IPS-20b (cell line): ENCODE data around the gene MYOM1.
"Not testable (repeated sequence)": the region's sequence is repeated elsewhere in the genome, so short reads cannot be mapped to it uniquely, and the experiment has no call there.

Experiments used
- H3K27ac ChIP-seq: one replicate; pipeline ENCODE4 v1.5.1; 2013; ENCODE audit warnings: low read length
- H3K27me3 ChIP-seq: 2 replicates; pipeline ENCODE4 v1.6.1; 2013; ENCODE audit warnings: mild to moderate bottlenecking, low read length, inconsistent platforms; ENCODE audit not compliant: insufficient read depth
- H3K36me3 ChIP-seq: 2 replicates; pipeline ENCODE4 v1.6.1; 2013; ENCODE audit warnings: low read depth, mild to moderate bottlenecking, inconsistent platforms, low read length, moderate library complexity; ENCODE audit not compliant: insufficient read depth
- H3K4me1 ChIP-seq: 2 replicates; pipeline ENCODE4 v1.6.1; 2013; ENCODE audit warnings: mild to moderate bottlenecking, control low read depth, inconsistent platforms, low read length, moderate library complexity; ENCODE audit not compliant: insufficient read depth
- H3K4me3 ChIP-seq: 2 replicates; pipeline ENCODE4 v1.5.1; 2013; ENCODE audit warnings: mild to moderate bottlenecking, low read length, inconsistent platforms
- H3K9ac ChIP-seq: 2 replicates; pipeline ENCODE4 v1.6.1; 2013; ENCODE audit warnings: low read depth, mild to moderate bottlenecking, inconsistent platforms, low read length, moderate library complexity
- H3K9me3 ChIP-seq: 2 replicates; pipeline ENCODE4 v1.6.1; 2013; ENCODE audit warnings: mild to moderate bottlenecking, low read depth, low read length, inconsistent platforms; ENCODE audit not compliant: insufficient read depth

Gene MYOM1

DNA sequence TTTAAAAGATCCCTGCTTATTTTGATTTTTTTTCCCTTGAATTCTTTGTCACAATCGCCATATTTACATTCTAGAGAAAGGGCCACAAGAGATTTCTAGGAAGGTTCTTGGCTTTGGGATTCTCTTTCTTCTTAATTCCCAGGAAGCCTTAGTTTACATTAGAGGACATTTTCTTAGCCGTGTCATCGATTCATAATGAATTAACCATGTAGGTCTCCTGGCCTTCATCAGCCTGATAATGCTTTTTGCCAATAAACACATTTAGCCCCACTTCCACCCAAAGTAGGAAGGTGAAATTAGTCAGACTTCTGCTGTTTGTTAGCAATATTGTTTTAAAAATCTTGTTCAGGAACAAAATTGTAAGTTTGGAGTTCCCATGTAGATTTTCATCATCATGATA lies 135.6 kb downstream of the MYOM1 start:
- no peaks in the 10 kb centered on the region for H3K27me3 ChIP-seq
- no peak overlapping the region for H3K27ac ChIP-seq
- H3K9ac ChIP-seq = no peak overlapping the region
- no peak overlapping the region for H3K4me3 ChIP-seq
- H3K9me3 ChIP-seq = no peaks in the 10 kb centered on the region
- H3K4me1 ChIP-seq = peaks cover 9% of the 10 kb centered on the region
- no peaks in the 10 kb centered on the region for H3K36me3 ChIP-seq

GRCh38 chr18:3083766-3084165 lies 136.0 kb downstream of the MYOM1 start:
- Histone ChIP-seq H3K9me3 (no peaks in the 10 kb centered on the region), H3K9ac (no peak overlapping the region), H3K4me1 (peaks cover 9% of the 10 kb centered on the region), H3K4me3 (no peak overlapping the region), H3K36me3 (no peaks in the 10 kb centered on the region), H3K27me3 (no peaks in the 10 kb centered on the region), H3K27ac (no peak overlapping the region)

- Histone ChIP-seq H3K4me3 (no peak overlapping the region), H3K9ac (no peak overlapping the region), H3K36me3 (no peaks in the 10 kb centered on the region), H3K27ac (no peak overlapping the region), H3K9me3 (no peaks in the 10 kb centered on the region), H3K4me1 (peaks cover 4% of the 10 kb centered on the region; the same call in 1 of the 2 replicates), H3K27me3 (no peaks in the 10 kb centered on the region)
Measured at GRCh38 chr18:3081584-3081991, 138.2 kb downstream of the MYOM1 start.

GRCh38 chr18:3079653-3080052 lies 140.1 kb downstream of the MYOM1 start:
- H3K27ac ChIP-seq = no peak overlapping the region
- H3K4me3 ChIP-seq = no peak overlapping the region
- H3K9ac ChIP-seq = no peak overlapping the region
- H3K9me3 ChIP-seq = no peaks in the 10 kb centered on the region
- no peaks in the 10 kb centered on the region for H3K27me3 ChIP-seq
- no peaks in the 10 kb centered on the region for H3K36me3 ChIP-seq
- H3K4me1 ChIP-seq = peaks cover 14% of the 10 kb centered on the region

- Histone ChIP-seq H3K4me3 (no peak overlapping the region), H3K9me3 (no peaks in the 10 kb centered on the region), H3K4me1 (peaks cover 9% of the 10 kb centered on the region; the same call in 1 of the 2 replicates), H3K27ac (no peak overlapping the region), H3K9ac (no peak overlapping the region), H3K36me3 (no peaks in the 10 kb centered on the region), H3K27me3 (no peaks in the 10 kb centered on the region)
Measured at GRCh38 chr18:3075491-3075890, 144.3 kb downstream of the MYOM1 start.

DNA sequence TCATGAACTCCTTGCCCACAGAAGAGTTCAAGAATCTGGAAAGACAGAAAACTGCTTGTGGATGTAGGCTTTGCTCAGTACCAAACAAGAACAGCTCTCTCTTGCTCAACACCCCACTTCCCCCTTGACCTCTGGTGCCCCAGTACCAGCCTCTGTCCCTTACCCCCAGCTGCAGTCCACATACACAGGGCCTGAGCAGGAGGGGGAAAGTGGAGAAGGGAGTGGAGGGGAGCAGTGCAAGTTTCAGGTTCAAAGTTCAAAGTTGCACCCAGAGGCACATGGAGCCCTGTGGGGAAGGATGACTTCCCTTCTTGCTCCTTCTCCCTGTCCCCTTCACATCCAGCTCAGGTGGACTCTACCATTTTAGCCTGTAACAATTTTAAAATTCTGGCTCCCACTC lies 145.7 kb downstream of the MYOM1 start:
- Histone ChIP-seq H3K9me3 (no peaks in the 10 kb centered on the region), H3K4me1 (peaks cover 9% of the 10 kb centered on the region; the same call in 1 of the 2 replicates), H3K9ac (no peak overlapping the region), H3K36me3 (no peaks in the 10 kb centered on the region), H3K27ac (no peak overlapping the region), H3K4me3 (no peak overlapping the region), H3K27me3 (no peaks in the 10 kb centered on the region)

GRCh38 chr18:3073353-3073752 lies 146.4 kb downstream of the MYOM1 start:
- not testable (repeated sequence) for H3K9ac ChIP-seq, H3K4me3 ChIP-seq, H3K9me3 ChIP-seq, H3K36me3 ChIP-seq, H3K27ac ChIP-seq, H3K27me3 ChIP-seq, H3K4me1 ChIP-seq

GRCh38 chr18:3071676-3072075 lies 148.1 kb downstream of the MYOM1 start:
- no peaks in the 10 kb centered on the region for H3K27me3 ChIP-seq
- no peaks in the 10 kb centered on the region for H3K36me3 ChIP-seq
- H3K4me3 ChIP-seq = no peak overlapping the region
- H3K4me1 ChIP-seq = peaks cover 9% of the 10 kb centered on the region; the same call in 1 of the 2 replicates
- no peak overlapping the region for H3K9ac ChIP-seq
- H3K9me3 ChIP-seq = no peaks in the 10 kb centered on the region
- H3K27ac ChIP-seq = no peak overlapping the region

DNA sequence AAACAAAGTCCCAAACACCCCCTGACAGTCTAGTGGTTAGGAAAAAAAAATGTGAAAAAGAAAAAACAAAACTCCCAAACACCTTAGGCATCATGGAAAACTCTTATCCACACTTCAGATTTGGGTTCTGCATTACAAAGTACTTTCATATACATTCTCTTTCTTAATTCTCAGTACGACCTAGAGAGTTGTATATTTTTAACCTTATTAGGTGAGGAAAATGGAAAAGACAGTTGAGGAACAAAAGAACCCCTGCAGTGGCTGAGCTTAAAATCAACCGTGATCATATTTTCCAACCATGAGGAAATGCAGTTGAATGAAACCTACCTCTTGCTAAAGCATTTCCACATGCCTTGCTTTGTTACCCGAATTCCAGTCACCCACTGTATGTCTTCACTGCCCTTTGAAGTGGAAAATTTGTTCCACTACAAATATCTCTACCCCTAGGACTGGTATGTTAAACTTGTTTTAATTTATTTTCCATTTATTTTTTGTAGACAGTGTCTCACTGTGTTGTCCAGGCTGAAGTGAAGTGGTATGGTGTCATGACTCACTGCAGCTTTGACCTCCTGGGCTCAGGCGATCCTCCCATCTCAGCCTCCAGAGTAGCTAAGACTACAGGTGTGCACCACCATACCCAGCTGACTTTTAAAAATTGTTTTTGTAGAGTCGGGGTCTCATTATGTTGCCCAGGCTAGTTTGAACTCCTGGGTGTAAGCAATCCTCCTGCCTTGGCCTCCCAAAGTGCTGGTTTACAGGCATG lies 149.9 kb downstream of the MYOM1 start:
- Histone ChIP-seq H3K9me3 (no peaks in the 10 kb centered on the region), H3K4me1 (no peaks in the 10 kb centered on the region), H3K4me3 (no peak overlapping the region), H3K27me3 (no peaks in the 10 kb centered on the region), H3K27ac (no peak overlapping the region), H3K9ac (no peak overlapping the region), H3K36me3 (no peaks in the 10 kb centered on the region)

DNA sequence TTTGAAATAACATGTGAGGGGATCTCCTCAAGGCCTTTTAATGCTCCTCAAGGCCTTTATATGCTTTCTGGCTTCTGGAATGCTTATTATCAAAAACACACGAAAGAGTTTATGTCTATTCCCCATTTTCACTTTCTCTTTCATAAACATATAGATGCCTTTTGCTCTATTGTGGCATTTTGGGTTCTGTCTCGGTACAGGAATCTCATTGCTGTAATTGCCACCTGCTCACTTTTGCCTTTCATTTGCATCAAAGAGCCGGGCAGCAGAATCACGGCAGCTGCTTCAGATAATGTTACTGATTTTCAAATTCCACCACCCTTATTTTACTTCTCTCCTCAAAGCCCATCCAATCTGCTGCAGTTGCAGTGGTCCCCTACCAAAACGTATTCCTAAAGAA lies 152.0 kb downstream of the MYOM1 start:
- no peaks in the 10 kb centered on the region for H3K9me3 ChIP-seq
- H3K4me1 ChIP-seq = no peaks in the 10 kb centered on the region
- H3K27ac ChIP-seq = no peak overlapping the region
- no peak overlapping the region for H3K9ac ChIP-seq
- H3K27me3 ChIP-seq = no peaks in the 10 kb centered on the region
- H3K4me3 ChIP-seq = no peak overlapping the region
- H3K36me3 ChIP-seq = no peaks in the 10 kb centered on the region

GRCh38 chr18:3067165-3067661 lies 152.6 kb downstream of the MYOM1 start:
- H3K36me3 ChIP-seq = no peaks in the 10 kb centered on the region
- H3K27ac ChIP-seq = no peak overlapping the region
- no peaks in the 10 kb centered on the region for H3K9me3 ChIP-seq
- H3K9ac ChIP-seq = no peak overlapping the region
- no peaks in the 10 kb centered on the region for H3K4me1 ChIP-seq
- no peak overlapping the region for H3K4me3 ChIP-seq
- no peaks in the 10 kb centered on the region for H3K27me3 ChIP-seq

GRCh38 chr18:3066341-3067110 lies 153.2 kb downstream of the MYOM1 start:
- H3K4me1 ChIP-seq = no peaks in the 10 kb centered on the region
- no peak overlapping the region for H3K4me3 ChIP-seq
- no peaks in the 10 kb centered on the region for H3K27me3 ChIP-seq
- H3K9ac ChIP-seq = no peak overlapping the region
- H3K36me3 ChIP-seq = no peaks in the 10 kb centered on the region
- H3K27ac ChIP-seq = no peak overlapping the region
- H3K9me3 ChIP-seq = no peaks in the 10 kb centered on the region
